Suppressor macrophage treated with lipopolysaccharide for 1 hour (primary cell): ENCODE measurements around the gene CACNA1C.
"Not testable (repeated sequence)": the region's sequence is repeated elsewhere in the genome, so short reads cannot be mapped to it uniquely, and the experiment has no call there.

Source experiments
- DNase-seq, 3 donors: peaks; one replicate each; pipeline ENCODE4 v3.0.0-alpha.2; 2020 to 2022

The CACNA1C gene

GRCh38 chr12:2076728-2077127 lies 23.9 kb downstream of the CACNA1C start:
- DNase-seq: no peak

GRCh38 chr12:2080604-2081003 lies 27.8 kb downstream of the CACNA1C start:
- no peak for DNase-seq

DNA sequence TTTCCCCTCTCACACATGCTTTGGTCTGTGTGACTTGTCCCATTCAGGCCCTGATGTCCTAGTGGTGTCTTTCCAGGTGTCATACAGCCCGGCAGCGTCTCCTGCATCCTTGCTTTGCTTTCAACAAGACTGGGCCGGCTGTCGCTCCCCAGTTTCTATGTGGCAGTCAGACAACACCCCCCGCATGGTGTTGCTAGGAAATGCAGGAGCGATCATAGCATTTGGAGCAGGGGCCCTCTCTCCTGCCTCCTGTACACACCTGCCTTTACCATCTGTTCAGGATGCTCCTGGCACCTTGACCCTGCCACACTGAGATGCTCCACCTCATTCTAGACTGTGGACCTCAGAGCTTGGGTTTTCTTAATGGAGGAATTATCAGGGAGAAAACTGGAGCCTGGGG lies 29.5 kb downstream of the CACNA1C start:
- no peak for DNase-seq

- DNase-seq: no peak
These were observed 30.2 kb downstream of the CACNA1C start for GRCh38 chr12:2083008-2083407.

- no peak for DNase-seq
These were observed 30.8 kb downstream of the CACNA1C start for GRCh38 chr12:2083561-2083960.

DNA sequence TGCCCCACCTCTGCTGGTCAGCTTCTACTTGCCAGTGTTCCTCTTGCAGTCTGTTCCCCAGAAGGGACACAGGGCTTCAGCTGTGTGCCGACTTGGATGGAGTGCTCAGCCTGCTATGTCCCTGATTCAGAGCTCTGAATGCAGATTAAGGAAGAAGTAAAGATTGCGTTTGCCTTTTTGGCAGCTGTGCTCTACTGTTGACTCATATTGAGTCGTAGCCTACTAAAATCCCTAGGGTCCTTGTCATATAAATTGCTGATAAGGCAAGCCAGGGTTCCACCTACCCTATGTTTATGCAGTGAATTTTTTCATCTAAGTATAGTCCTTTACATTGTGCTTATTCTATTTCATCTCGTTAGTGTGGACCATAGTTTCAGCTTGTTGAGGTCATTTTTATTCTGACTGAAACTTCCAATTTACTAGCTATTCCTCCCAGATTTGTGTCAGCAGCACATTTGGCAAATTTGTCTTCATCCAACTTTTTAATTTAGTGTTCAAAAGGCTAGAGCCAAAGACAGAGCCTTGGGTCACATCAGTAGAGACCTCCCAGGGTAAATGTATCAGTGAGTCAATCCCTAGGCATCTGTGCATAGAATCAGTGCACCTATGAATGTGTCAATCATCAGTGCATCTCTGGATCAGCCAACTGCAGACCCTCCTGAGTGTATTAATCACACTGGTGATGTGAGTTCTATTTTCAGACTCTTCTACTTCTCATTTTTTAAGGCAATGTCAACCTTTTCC lies 31.9 kb downstream of the CACNA1C start:
- no peak for DNase-seq

DNA sequence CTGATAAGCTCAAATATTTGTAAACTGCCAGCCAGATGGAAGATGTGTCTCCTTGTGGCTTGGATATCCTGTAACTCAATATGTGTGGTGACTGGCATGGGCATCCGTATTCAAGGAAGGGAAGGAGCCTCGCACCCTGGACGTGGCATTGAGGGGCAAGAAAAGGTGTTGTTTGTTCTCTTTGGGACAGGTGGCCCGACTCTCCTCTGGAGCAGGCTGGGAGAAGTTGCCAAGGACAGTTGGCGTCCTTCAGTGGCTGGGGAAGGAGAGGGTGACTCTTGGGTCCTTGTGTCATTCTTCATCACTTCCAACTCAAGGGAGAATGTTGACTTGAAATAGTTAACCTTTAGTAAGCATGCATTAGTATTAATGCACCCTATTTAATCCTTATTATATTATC lies 39.6 kb downstream of the CACNA1C start:
- DNase-seq: no peak

- no peak for DNase-seq
These were observed 40.1 kb downstream of the CACNA1C start for GRCh38 chr12:2092890-2093289.

DNA sequence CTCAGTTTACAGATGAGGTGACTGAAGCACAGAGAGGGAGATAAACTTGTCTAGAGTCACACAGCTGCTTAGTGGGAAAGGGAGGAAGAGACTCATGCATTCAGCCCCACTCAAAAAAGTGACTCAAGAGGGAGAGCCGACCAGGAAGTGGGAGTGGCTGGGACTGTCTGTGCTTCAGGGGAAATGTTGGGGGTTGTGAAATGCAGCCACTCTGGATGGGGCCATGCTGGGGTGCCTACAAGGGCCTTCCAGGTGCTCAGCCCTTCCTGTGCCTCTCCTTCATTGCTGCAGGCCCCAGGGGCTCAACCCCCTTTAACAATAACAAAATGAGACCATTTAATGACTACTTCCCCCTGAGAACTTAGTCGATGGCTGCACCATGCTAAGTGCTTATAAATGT lies 41.8 kb downstream of the CACNA1C start:
- peak; percentile 25 to 58 (median 43) for DNase-seq

DNA sequence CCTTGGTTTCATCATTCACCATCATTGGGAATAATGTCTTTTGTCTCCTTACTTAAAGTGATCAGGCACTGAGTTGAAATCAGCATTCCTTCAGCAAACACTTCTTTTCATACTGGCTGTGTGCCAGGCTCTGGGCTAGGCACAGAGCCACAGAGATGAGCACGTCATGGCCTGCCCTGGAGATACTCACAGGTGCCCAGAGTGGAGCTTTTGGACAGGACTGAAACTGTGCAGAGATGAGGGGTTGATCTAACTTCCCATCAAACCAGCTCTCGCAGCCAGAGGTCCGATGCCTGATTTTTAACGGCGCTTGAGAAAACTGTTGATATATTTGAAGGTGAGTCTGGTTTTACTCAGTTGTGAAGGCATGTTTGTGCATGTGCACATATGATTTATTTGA lies 43.1 kb downstream of the CACNA1C start:
- no peak for DNase-seq

GRCh38 chr12:2097617-2098016 lies 44.8 kb downstream of the CACNA1C start:
- DNase-seq: no peak

DNA sequence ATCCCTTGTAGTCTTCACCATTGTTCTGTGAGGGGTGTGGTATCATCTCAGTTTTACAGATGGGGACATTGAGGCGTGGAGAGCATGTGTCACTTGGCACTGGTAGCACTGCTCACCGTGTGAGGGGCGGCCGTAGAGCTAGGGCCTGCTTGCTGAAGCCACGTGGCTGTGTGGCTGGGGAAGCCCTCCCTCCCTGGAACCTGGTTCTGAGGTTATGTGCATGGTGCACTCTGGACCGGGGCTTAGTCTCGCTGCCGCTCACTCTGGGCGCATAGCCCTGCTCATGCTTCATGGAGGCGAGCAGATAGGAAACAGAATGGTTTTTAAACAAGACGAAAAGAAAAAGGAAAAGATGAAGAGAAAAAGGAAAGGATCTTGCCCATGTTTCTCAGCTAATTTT lies 46.1 kb downstream of the CACNA1C start:
- no peak for DNase-seq

DNA sequence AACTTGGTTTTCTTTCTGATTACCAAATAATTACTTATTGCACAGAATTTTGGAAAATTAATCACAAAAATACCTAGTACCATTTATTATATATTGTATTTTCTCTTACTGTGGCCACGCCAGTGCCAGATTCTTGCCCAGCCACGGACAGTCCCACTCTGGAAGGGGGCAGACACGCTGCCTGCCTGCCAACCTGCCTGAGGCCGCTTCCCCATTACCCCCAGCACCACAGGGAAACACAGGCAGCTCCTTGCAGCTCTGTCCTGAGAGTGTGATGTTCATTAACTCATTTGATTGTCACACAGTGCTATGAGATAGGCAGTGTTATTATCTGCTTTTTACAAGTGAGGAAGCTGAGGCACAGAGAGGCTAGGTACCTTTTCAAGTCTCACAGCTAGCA lies 46.8 kb downstream of the CACNA1C start:
- no peak for DNase-seq

- no peak for DNase-seq
These were observed 48.6 kb downstream of the CACNA1C start for GRCh38 chr12:2101359-2101758.

DNA sequence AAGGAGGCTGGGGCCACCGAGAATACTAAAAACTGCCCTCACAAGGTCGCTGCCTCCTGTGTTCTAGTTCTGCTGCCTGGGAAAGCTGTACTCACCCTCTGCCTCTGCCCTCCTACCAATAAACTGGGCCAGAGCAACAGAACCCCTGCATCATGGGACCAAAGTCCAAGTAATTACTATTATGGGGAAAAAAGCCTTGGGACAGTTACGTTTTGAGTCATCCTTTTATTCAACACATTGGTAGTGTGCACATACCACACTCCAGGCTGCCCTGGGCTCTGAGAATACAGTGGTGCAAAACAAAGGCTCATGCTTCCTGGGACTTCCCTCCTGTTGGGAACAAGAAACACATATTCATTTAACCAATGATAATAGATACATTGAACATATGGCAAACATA lies 49.0 kb downstream of the CACNA1C start:
- no peak for DNase-seq

GRCh38 chr12:2102736-2103135 lies 49.9 kb downstream of the CACNA1C start:
- not testable (repeated sequence) for DNase-seq

DNA sequence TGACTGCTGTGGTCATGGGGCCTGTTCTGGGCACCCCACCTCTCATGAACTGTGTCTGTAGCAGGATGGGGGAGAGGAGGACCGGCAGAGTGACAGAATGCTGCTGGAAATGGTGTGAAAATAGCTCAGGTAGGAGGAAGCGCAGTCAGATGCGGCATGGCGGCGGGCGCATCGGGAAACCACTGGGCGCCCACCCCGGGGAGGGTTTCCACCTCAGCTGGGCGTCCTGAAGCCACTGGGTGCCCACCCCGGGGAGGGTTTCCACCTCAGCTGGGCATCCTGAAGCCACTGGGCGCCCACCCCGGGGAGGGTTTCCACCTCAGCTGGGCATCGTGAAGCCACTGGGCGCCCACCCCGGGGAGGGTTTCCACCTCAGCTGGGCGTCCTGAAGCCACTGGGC lies 52.6 kb downstream of the CACNA1C start:
- not testable (repeated sequence) for DNase-seq

DNA sequence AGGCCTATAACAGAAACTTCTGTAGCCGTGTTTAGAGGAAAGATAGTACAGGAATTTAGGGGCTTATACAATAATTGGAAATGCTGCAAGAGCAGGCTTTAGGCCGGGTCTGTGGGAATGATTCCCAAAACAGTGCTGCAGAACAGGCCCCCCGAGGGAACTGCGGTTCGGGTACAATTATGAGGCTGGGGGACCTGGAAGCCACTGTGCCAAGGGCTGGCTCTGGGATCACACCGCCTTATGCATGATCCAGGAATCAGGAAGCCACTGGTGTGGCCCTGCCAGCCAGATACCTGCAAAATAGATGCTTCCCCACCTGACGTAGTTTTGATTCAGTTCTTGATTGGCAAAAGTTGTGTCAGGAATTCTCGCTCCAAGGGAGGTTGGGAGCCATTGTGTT lies 55.4 kb downstream of the CACNA1C start:
- DNase-seq: no peak

DNA sequence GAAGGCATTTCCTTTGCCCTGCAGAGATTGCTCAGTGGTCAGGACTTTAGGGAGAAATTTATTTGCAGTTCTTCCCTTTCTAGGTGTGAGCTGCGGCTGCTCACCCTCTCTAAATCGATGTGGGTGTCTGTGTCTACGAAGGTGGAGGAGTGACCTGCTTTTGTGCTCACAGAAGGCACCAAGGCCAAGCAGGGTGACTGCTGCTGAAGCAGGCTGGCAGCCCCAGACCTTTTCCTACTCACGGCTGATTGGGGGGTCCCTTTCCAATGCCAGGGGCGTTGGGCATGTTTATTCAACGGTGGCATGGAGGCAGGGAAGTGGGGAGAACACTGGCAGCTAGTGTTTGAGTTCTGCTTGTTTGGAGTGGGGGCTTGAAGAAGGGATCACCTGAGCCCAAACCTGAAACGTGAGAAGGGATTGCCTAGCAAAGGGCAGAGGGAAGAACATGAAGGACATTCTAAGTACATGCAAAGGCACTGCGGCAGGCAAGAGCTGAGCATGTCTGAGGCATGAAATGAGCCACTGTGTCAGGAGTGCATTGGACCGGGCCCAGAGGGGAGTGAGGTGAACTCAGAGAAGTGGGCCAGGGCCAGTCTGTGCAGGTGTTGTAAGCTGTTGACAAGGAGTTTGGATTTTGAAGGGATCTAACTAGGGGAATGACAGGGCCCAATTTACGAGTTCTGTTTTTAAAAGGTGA lies 56.3 kb downstream of the CACNA1C start:
- DNase-seq: no peak

- no peak for DNase-seq
These were observed 57.3 kb downstream of the CACNA1C start for GRCh38 chr12:2110127-2110526.

GRCh38 chr12:2110849-2111566 lies 58.2 kb downstream of the CACNA1C start:
- DNase-seq: no peak

GRCh38 chr12:2111826-2112225 lies 59.0 kb downstream of the CACNA1C start:
- DNase-seq: no peak

GRCh38 chr12:2112401-2112800 lies 59.6 kb downstream of the CACNA1C start:
- DNase-seq: no peak
